Stomach (tissue), 9 donors: ENCODE results near the gene ACTA2. TPM values are rescaled to one million over a fixed set of nuclear protein-coding genes. Genes with fewer than 3 reads are reported as not detected.
A peak's percentile ranks its signal among the peaks of the same experiment; 100 is the strongest.

ENCODE experiments used
- DNase-seq, 2 donors: peaks; one replicate each; pipeline versions ENCODE4 v3.0.0 to v3.0.0-alpha.2; 2013 to 2019
- H3K27ac ChIP-seq, 5 donors: fragments of 200-600 bp in 4 of 5; sonication (generic) in 4 of 5; one replicate each; pipeline ENCODE4 v1.5.1; 2013 to 2019; ENCODE audit warnings: mild to moderate bottlenecking in 1 of 5, moderate library complexity in 1 of 5
- H3K27me3 ChIP-seq, 3 donors: fragments of 200-600 bp; sonication (generic); one replicate each; pipeline ENCODE4 v1.5.1; 2017 to 2019; ENCODE audit warnings: mixed run types in 1 of 3
- H3K36me3 ChIP-seq, 4 donors: fragments of 200-600 bp; sonication (generic); 1 replicate in 3 of 4; 2 replicates in 1 of 4; pipeline ENCODE4 v1.5.1; 2016 to 2019
- H3K4me1 ChIP-seq, 4 donors: fragments of 200-600 bp; sonication (generic); one replicate each; pipeline ENCODE4 v1.5.1; 2016 to 2019
- H3K4me3 ChIP-seq, 4 donors: fragments of 200-600 bp; sonication (generic) in 3 of 4; one replicate each; pipeline ENCODE4 v1.5.1; 2016 to 2019; ENCODE audit warnings: mild to moderate bottlenecking in 1 of 4
- H3K9me3 ChIP-seq, 4 donors: fragments of 200-600 bp; sonication (generic); one replicate each; pipeline ENCODE4 v1.5.1; 2016 to 2019
- EP300 ChIP-seq: sonication (generic); formaldehyde crosslinking; IDR thresholded peaks from one replicate; pipeline ENCODE4 v1.6.1; 2017; ENCODE audit warnings: antibody characterized with exemption
- POLR2A ChIP-seq, 4 donors: fragments of 450-650 bp; IDR thresholded peaks; one replicate each; pipeline ENCODE4 v1.6.1; 2016; ENCODE audit warnings: antibody characterized with exemption in 4 of 4, control low read depth in 2 of 4, mild to moderate bottlenecking in 1 of 4, moderate library complexity in 1 of 4
- POLR2AphosphoS5 ChIP-seq, 3 donors: sonication (generic); formaldehyde crosslinking; IDR thresholded peaks; one replicate each; pipeline ENCODE4 v1.6.1; 2016; ENCODE audit warnings: antibody characterized with exemption in 3 of 3
- WGBS, 5 donors: extraction: QIAGEN DNeasy Blood & Tissue Kit in 3 of 5; methylation state at CpG; one replicate each; pipeline versions ENCODE4 v1.1.5 to v1.1.7; 2013 to 2018; 5-methylcytosine and 5-hydroxymethylcytosine counted together
- intact Hi-C: fragments of 100-400 bp; cut with DNase I; formaldehyde crosslinking; loops from one replicate; pipeline ENCODE4 v1.15.1; 2023; ENCODE audit warnings: low total_unique reads
- polyA plus RNA-seq, 3 donors: library from polyadenylated mRNA; stranded (reverse); fragments of 200-250 nt; gene quantifications; one replicate each; pipeline ENCODE4 v1.2.3, GENCODE V29; 2013
- total RNA-seq, 5 donors: library from RNA; depleted of rRNA; stranded (reverse); fragments of >200 nt; gene quantifications; one replicate each; pipeline versions ENCODE4 v1.1.0 to v1.2.3, GENCODE V29; 2014 to 2016
- TF ChIP-seq, protein P1 (sequence below), 7 experiments: fragments of 450-650 bp in 4 of 7; fragments of 200-600 bp in 3 of 7; sonication (generic) in 3 of 7; IDR thresholded peaks; one replicate each; pipeline ENCODE4 v1.5.1; 2016 to 2019; ENCODE audit warnings: antibody characterized with exemption in 7 of 7, control low read depth in 2 of 7, mild to moderate bottlenecking in 1 of 7
- donor health status: healthy with polysubstance abuse.
- donor health status: Bipolar disorder and iron deficiency.
- donor health status: healthy.

ACTA2 gene
- total and polyA plus RNA-seq, 8 donors, result 233 to 3,169 (median 999) TPM

DNA sequence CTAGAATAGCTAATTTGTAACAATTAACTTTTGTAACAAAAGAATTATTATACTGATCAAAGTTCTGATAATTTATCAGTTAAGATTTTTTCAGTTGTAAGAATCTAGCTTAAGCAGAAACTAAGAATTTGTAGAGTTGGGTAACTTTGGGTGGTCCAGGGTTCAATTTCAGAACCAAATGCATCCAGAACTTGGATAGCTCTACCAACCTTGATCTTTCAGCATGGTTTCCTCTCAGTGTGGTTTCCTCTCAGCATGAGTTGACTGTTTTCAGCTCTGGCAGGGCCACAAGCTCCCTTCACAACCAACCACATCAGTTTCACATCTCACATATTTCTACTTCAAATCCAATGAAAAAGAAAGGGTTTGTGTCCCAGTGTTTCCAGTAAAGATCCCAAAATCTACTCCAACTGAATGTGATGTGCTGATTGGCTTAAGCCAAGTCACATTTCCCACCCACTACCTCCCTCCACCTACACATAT, 34.7 kb upstream of the ACTA2 start:
- Histone ChIP-seq H3K4me1 (peaks cover 13 to 77% (median 46%) of the 10 kb centered on the region in 4 donors), H3K27ac (peak overlapping the region in 3 of 5 donors; percentile 30 to 99 (median 97)), H3K4me3 (no peak overlapping the region), H3K27me3 (no peaks in the 10 kb centered on the region), H3K9me3 (no peaks in the 10 kb centered on the region), H3K36me3 (no peaks in the 10 kb centered on the region)
- no peak for DNase-seq
- intact Hi-C loops, result no loop called here
- TF ChIP-seq, protein P1, sequence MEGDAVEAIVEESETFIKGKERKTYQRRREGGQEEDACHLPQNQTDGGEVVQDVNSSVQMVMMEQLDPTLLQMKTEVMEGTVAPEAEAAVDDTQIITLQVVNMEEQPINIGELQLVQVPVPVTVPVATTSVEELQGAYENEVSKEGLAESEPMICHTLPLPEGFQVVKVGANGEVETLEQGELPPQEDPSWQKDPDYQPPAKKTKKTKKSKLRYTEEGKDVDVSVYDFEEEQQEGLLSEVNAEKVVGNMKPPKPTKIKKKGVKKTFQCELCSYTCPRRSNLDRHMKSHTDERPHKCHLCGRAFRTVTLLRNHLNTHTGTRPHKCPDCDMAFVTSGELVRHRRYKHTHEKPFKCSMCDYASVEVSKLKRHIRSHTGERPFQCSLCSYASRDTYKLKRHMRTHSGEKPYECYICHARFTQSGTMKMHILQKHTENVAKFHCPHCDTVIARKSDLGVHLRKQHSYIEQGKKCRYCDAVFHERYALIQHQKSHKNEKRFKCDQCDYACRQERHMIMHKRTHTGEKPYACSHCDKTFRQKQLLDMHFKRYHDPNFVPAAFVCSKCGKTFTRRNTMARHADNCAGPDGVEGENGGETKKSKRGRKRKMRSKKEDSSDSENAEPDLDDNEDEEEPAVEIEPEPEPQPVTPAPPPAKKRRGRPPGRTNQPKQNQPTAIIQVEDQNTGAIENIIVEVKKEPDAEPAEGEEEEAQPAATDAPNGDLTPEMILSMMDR (IDR thresholded peaks at IDR 0.05), result peak in 1 of 7 experiments; percentile 23
- no peak for TF ChIP-seq POLR2A (IDR thresholded peaks at IDR 0.05)

DNA sequence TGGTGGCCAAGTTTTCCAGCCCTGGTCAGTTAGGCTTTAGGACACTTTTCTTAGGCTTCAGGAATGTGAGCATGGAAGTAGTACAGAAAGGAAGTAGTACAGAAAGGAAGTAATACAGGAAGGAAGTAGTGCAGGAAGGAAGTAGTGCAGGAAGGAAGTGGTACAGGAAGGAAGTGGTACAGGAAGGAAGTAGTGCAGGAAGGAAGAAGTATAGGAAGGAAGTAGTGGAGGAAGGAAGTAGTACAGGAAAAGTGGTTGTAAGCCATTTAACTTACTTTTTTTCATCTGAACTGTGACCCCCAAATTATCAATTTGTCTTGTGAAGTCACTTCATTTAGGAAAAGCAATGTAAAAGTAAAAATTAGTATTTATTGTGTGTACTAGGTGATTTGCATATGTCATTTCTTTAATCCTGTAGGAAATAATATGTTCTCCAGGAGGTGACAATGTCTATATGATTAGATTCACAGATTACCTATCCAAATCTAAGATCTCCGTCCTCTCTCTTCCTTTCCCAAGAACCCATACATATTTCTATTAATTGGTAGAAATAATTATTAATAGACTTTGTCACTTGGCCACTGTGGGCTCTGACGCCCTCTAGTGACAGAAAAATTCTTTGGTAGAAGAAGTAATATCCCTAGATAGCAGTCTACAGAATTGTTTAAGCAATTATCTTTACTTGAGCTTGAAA, 34.1 kb upstream of the ACTA2 start:
- H3K27me3 ChIP-seq, result no peaks in the 10 kb centered on the region
- H3K27ac ChIP-seq, result peak overlapping the region in 3 of 5 donors; percentile 30 to 99 (median 97)
- peak; percentile 33 to 75 for DNase-seq
- no peaks in the 10 kb centered on the region for H3K36me3 ChIP-seq
- H3K4me1 ChIP-seq, result peaks cover 13 to 74% (median 42%) of the 10 kb centered on the region in 4 donors
- no peak for TF ChIP-seq EP300
- TF ChIP-seq, protein P1 (IDR thresholded peaks at IDR 0.05), result peak in 5 of 7 experiments; percentile 48 to 79 (median 72)
- no peak for TF ChIP-seq POLR2A (IDR thresholded peaks at IDR 0.05)
- TF ChIP-seq POLR2AphosphoS5 (IDR thresholded peaks at IDR 0.05), result no peak
- no peak overlapping the region for H3K4me3 ChIP-seq
- no peaks in the 10 kb centered on the region for H3K9me3 ChIP-seq
- intact Hi-C loops, result no loop called here
- WGBS, 5 donors, result 10 to 16% (median 15%) methylated on average over 2 of the region's 2 CpGs

DNA sequence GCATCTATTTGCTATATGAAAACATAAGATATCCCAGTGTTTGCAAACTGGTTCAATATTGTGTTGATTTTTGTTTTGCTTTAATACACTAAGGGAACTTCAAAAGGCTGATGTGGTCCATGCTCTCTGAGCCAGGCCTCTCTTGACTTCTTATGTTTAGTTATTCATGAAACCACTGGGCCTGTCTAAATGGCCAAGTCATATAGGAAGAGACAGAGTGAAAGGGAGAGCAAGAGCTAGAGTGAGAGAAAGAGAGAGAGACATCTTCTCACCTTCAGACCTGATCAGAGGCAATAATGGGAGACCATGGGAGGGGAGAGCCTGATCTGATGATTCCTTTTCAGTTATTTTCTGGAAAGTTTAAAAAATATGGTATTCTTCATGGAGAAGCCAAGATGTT, 32.0 kb upstream of the ACTA2 start:
- Histone ChIP-seq H3K27ac (peak overlapping the region in 2 of 5 donors; percentile 74 to 84), H3K4me3 (no peak overlapping the region), H3K36me3 (no peaks in the 10 kb centered on the region), H3K9me3 (no peaks in the 10 kb centered on the region), H3K27me3 (no peaks in the 10 kb centered on the region), H3K4me1 (peaks cover 6 to 82% (median 54%) of the 10 kb centered on the region in 4 donors)
- no peak for DNase-seq
- TF ChIP-seq POLR2A (IDR thresholded peaks at IDR 0.05), result no peak
- no peak for TF ChIP-seq POLR2AphosphoS5 (IDR thresholded peaks at IDR 0.05)
- TF ChIP-seq, protein P1 (IDR thresholded peaks at IDR 0.05), result no peak
- no peak for TF ChIP-seq EP300
- intact Hi-C loops, result loop anchor here (5.0 kb wide), 1 partner anchor 42 kb away; no protein-coding TSS in a partner anchor

DNA sequence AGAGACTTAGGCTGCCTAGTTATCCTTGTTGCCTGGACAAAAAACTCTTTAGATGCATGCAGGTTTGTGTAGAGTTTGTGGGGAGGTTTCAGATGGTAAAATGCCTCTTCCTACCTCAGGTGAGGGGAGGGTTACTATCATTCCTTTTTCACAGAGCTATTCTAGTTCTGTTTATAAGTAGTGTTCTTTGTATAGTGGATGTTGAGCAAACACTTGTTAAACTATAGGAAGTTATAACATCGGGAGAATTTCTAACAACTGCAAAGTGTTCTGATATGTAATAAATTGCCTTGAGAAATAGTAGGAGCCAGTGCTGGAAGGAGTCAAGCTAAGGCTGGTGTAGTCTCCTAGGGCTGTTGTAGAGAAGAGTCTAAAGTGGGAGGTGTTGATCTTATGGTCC, 31.4 kb upstream of the ACTA2 start:
- H3K36me3 ChIP-seq, result no peaks in the 10 kb centered on the region
- peaks cover 6 to 82% (median 54%) of the 10 kb centered on the region in 4 donors for H3K4me1 ChIP-seq
- no peaks in the 10 kb centered on the region for H3K27me3 ChIP-seq
- intact Hi-C loops, result loop anchor here (5.0 kb wide), 1 partner anchor 42 kb away; no protein-coding TSS in a partner anchor
- no peak for DNase-seq
- WGBS, 5 donors, result 26 to 46% (median 32%) methylated on average over 1 of the region's 1 CpG
- H3K9me3 ChIP-seq, result no peaks in the 10 kb centered on the region
- TF ChIP-seq EP300 (no peak), POLR2A (IDR thresholded peaks at IDR 0.05) (no peak), POLR2AphosphoS5 (IDR thresholded peaks at IDR 0.05) (no peak)
- TF ChIP-seq, protein P1 (IDR thresholded peaks at IDR 0.05), result no peak
- no peak overlapping the region for H3K4me3 ChIP-seq
- peak overlapping the region in 4 of 5 donors; percentile 72 to 84 (median 75) for H3K27ac ChIP-seq
